Common myeloid progenitor, CD34-positive (primary cell): ENCODE results near the gene AFF3.

Source experiments
- CTCF ChIA-PET: fragments of 350-600 bp; sonication (Branson Sonifier 250); formaldehyde crosslinking; loops from one replicate; lab custom pipeline; 2021; ENCODE audit warnings: antibody characterized with exemption; lab: Charles Lee
- POLR2A ChIA-PET: fragments of 350-600 bp; sonication (Branson Sonifier 250); formaldehyde crosslinking; loops from one replicate; lab custom pipeline; 2021; ENCODE audit warnings: antibody characterized with exemption; lab: Charles Lee
- DNase-seq, 3 donors: peaks; one replicate each; pipeline versions ENCODE4 v3.0.0 to v3.0.0-alpha.2; 2013
- H3K27ac ChIP-seq, 2 experiments: 1 replicate in 1 of 2; 2 replicates in 1 of 2; pipeline ENCODE4 v1.7.0; 2013; ENCODE audit warnings: inconsistent platforms in 2 of 2, low read length in 2 of 2, mild to moderate bottlenecking in 2 of 2, low read depth in 1 of 2, moderate library complexity in 1 of 2; ENCODE audit not compliant: severe bottlenecking in 2 of 2, insufficient read depth in 1 of 2, poor library complexity in 1 of 2
- H3K27me3 ChIP-seq, 5 experiments: replicated peaks in 2 of 5; 1 replicate in 3 of 5; 2 replicates in 2 of 5; pipeline versions ENCODE4 v1.6.1 to v1.7.0; 2013; ENCODE audit warnings: low read length in 4 of 5, mild to moderate bottlenecking in 2 of 5, moderate library complexity in 2 of 5, inconsistent platforms in 1 of 5; ENCODE audit not compliant: insufficient read depth in 5 of 5, control insufficient read depth in 4 of 5
- H3K36me3 ChIP-seq, 4 experiments: 1 replicate in 2 of 4; 2 replicates in 2 of 4; pipeline versions ENCODE4 v1.6.1 to v1.7.0; 2013; ENCODE audit warnings: low read length in 3 of 4, control low read depth in 1 of 4, mild to moderate bottlenecking in 1 of 4; ENCODE audit not compliant: control insufficient read depth in 4 of 4, insufficient read depth in 4 of 4
- H3K4me1 ChIP-seq, 4 experiments: 1 replicate in 3 of 4; 2 replicates in 1 of 4; pipeline versions ENCODE4 v1.6.1 to v1.7.1; 2013; ENCODE audit warnings: low read length in 3 of 4, mild to moderate bottlenecking in 3 of 4, control low read depth in 1 of 4, inconsistent platforms in 1 of 4, moderate library complexity in 1 of 4; ENCODE audit not compliant: control insufficient read depth in 4 of 4, insufficient read depth in 4 of 4; ENCODE audit errors: control extremely low read depth in 1 of 4
- H3K4me3 ChIP-seq, 7 experiments: 1 replicate in 4 of 7; 2 replicates in 3 of 7; pipeline versions ENCODE4 v1.5.1 to v1.7.0; 2013; ENCODE audit warnings: mild to moderate bottlenecking in 7 of 7, low read length in 6 of 7, moderate library complexity in 6 of 7, inconsistent platforms in 2 of 7, low read depth in 2 of 7, control low read depth in 1 of 7; ENCODE audit not compliant: insufficient read depth in 4 of 7, control insufficient read depth in 1 of 7; ENCODE audit errors: extremely low read depth in 1 of 7
- H3K9me3 ChIP-seq, 5 experiments: 1 replicate in 4 of 5; 2 replicates in 1 of 5; pipeline versions ENCODE4 v1.6.1 to v1.7.1; 2013; ENCODE audit warnings: low read length in 4 of 5, mild to moderate bottlenecking in 2 of 5, inconsistent platforms in 1 of 5, low read depth in 1 of 5, moderate library complexity in 1 of 5; ENCODE audit not compliant: control insufficient read depth in 4 of 5, insufficient read depth in 2 of 5; ENCODE audit errors: control extremely low read depth in 1 of 5
- WGBS: methylation state at CpG from one replicate; pipeline ENCODE4 v1.1.5; 2013; ENCODE audit not compliant: insufficient coverage; 5-methylcytosine and 5-hydroxymethylcytosine counted together

Gene AFF3

GRCh38 chr2:99763764-99764163, 378.6 kb downstream of the AFF3 start:
- WGBS, result 97% methylated on average over 6 of the region's 6 CpGs

GRCh38 chr2:99762714-99763113, 379.7 kb downstream of the AFF3 start:
- no peaks in the 10 kb centered on the region for H3K27me3 ChIP-seq
- WGBS, result 96% methylated on average over 4 of the region's 7 CpGs
- CTCF ChIA-PET, result interaction anchor here (1.2 kb wide), 1 partner anchor 22 kb away, joined by 3 read pairs; no protein-coding TSS in a partner anchor
- H3K9me3 ChIP-seq, result no peaks in the 10 kb centered on the region
- no peak for DNase-seq
- H3K4me3 ChIP-seq, result no peak overlapping the region
- POLR2A ChIA-PET, result no interaction called here
- no peaks in the 10 kb centered on the region for H3K4me1 ChIP-seq
- peaks cover 0 to 5% (median 1%) of the 10 kb centered on the region in 4 experiments for H3K36me3 ChIP-seq
- H3K27ac ChIP-seq, result no peak overlapping the region

More at GRCh38 chr2:99763764-99764163, 378.6 kb downstream of the AFF3 start:
- ChIA-PET CTCF (no interaction called here), POLR2A (interaction anchor here (0.5 kb wide), 1 partner anchor 435 kb away, joined by 4 read pairs; no protein-coding TSS in a partner anchor)
- Histone ChIP-seq H3K27me3 (no peaks in the 10 kb centered on the region), H3K4me3 (no peak overlapping the region), H3K27ac (no peak overlapping the region), H3K9me3 (peaks cover 0 to under 1% (median 0%) of the 10 kb centered on the region in 5 experiments), H3K4me1 (no peaks in the 10 kb centered on the region), H3K36me3 (peaks cover 0 to 5% (median 1%) of the 10 kb centered on the region in 4 experiments)
- DNase-seq, result no peak

GRCh38 chr2:99757611-99758114, 384.7 kb downstream of the AFF3 start:
- no peak for DNase-seq
- Histone ChIP-seq H3K4me1 (peaks cover 0 to 6% (median 1%) of the 10 kb centered on the region in 4 experiments), H3K36me3 (peaks cover 0 to 3% (median 1%) of the 10 kb centered on the region in 4 experiments), H3K4me3 (no peak overlapping the region), H3K27me3 (no peaks in the 10 kb centered on the region), H3K27ac (no peak overlapping the region), H3K9me3 (no peaks in the 10 kb centered on the region)
- 95% methylated on average over 3 of the region's 3 CpGs for WGBS
- POLR2A ChIA-PET, result no interaction called here
- CTCF ChIA-PET, result no interaction called here

- CTCF ChIA-PET, result no interaction called here
- H3K4me3 ChIP-seq, result no peak overlapping the region
Observed at GRCh38 chr2:99756059-99756458, 386.3 kb downstream of the AFF3 start.

GRCh38 chr2:99754210-99754609, 388.2 kb downstream of the AFF3 start:
- no peak for DNase-seq
- Histone ChIP-seq H3K36me3 (peaks cover 0 to 6% (median 3%) of the 10 kb centered on the region in 4 experiments), H3K9me3 (no peaks in the 10 kb centered on the region), H3K27me3 (no peaks in the 10 kb centered on the region), H3K27ac (no peak overlapping the region), H3K4me1 (peaks cover 0 to 6% (median 1%) of the 10 kb centered on the region in 4 experiments), H3K4me3 (no peak overlapping the region)
- ChIA-PET CTCF (no interaction called here), POLR2A (no interaction called here)
- 92% methylated on average over 4 of the region's 4 CpGs for WGBS

More at GRCh38 chr2:99756059-99756458, 386.3 kb downstream of the AFF3 start:
- DNase-seq, result no peak
- Histone ChIP-seq H3K4me1 (peaks cover 0 to 6% (median 1%) of the 10 kb centered on the region in 4 experiments), H3K27me3 (no peaks in the 10 kb centered on the region), H3K27ac (no peak overlapping the region), H3K9me3 (no peaks in the 10 kb centered on the region), H3K36me3 (peaks cover 0 to 4% (median 2%) of the 10 kb centered on the region in 4 experiments)
- WGBS, result no CpG with 5 or more reads among the region's 1 CpG
- POLR2A ChIA-PET, result no interaction called here

GRCh38 chr2:99753505-99753904, 388.9 kb downstream of the AFF3 start:
- POLR2A ChIA-PET, result no interaction called here
- no peak overlapping the region for H3K4me3 ChIP-seq
- no peaks in the 10 kb centered on the region for H3K27me3 ChIP-seq
- peaks cover 0 to 6% (median 3%) of the 10 kb centered on the region in 4 experiments for H3K36me3 ChIP-seq
- H3K4me1 ChIP-seq, result peaks cover 0 to 6% (median 1%) of the 10 kb centered on the region in 4 experiments
- no peak for DNase-seq
- WGBS, result 86% methylated on average over 6 of the region's 8 CpGs
- H3K27ac ChIP-seq, result no peak overlapping the region
- CTCF ChIA-PET, result no interaction called here
- H3K9me3 ChIP-seq, result no peaks in the 10 kb centered on the region

GRCh38 chr2:99748344-99748743, 394.0 kb downstream of the AFF3 start:
- ChIA-PET CTCF (no interaction called here), POLR2A (no interaction called here)
- Histone ChIP-seq H3K4me1 (peaks cover 0 to 1% (median 0%) of the 10 kb centered on the region in 4 experiments), H3K4me3 (no peak overlapping the region), H3K9me3 (no peaks in the 10 kb centered on the region), H3K27ac (no peak overlapping the region), H3K27me3 (no peaks in the 10 kb centered on the region), H3K36me3 (peaks cover 0 to 6% (median under 1%) of the 10 kb centered on the region in 4 experiments)
- no peak for DNase-seq
- 95% methylated on average over 2 of the region's 2 CpGs for WGBS
